Renal cortical epithelial cell (primary cell): ENCODE data around the gene NAIF1. TPM values are rescaled to one million over a fixed set of nuclear protein-coding genes. Genes with fewer than 3 reads are reported as not detected.
"Not testable (repeated sequence)": the region's sequence is repeated elsewhere in the genome, so short reads cannot be mapped to it uniquely, and the experiment has no call there.

Experiments
- DNase-seq: peaks from one replicate; pipeline ENCODE4 v3.0.0-alpha.2; 2011; ENCODE audit warnings: low read depth
- total RNA-seq: library from RNA; depleted of rRNA; stranded (reverse); fragments of >200 nt; gene quantifications from 2 replicates; pipeline ENCODE4 v1.2.3, GENCODE V29; 2014

NAIF1 gene, protein sequence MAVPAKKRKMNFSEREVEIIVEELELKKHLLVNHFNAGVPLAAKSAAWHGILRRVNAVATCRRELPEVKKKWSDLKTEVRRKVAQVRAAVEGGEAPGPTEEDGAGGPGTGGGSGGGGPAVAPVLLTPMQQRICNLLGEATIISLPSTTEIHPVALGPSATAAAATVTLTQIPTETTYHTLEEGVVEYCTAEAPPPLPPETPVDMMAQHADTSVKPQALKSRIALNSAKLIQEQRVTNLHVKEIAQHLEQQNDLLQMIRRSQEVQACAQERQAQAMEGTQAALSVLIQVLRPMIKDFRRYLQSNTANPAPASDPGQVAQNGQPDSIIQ
- 7.6 and 13.5 TPM in 2 replicates for total RNA-seq

DNA sequence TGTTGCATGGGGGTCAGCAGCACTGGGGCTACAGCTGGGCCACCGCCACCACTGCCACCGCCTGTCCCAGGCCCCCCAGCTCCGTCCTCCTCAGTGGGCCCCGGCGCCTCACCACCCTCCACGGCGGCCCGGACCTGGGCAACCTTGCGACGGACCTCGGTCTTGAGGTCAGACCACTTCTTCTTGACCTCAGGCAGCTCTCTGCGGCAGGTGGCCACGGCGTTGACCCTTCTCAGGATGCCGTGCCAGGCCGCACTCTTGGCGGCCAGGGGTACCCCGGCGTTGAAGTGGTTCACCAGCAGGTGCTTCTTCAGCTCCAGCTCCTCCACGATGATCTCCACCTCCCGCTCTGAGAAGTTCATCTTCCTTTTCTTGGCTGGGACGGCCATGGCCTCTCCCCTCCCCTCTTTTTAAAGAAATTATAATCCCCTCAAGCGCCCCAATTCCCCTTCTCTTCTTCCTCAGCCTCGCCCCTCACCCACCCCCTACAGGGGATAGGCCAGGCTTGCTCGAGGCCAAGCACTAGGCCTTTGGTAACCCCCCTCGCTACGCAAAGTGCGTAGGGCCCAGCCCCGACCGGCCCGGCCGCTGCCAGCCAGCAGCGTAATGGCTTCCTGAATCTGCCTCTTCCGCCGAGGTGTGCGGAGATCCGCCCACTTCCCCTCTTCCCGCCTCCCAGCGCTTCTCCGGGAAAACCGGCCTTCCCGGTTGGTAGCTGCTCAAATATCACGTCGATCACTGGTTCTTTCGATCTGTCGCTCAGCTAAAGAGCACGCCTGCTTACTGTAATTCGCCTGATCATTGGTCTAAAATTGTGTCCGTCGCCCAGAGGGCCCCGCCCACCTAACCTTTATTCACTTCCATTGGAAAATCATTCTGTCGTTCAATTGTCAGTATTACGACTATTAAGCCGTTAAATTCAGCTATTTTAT, at the start of gene NAIF1:
NAIF1 (minus strand) TSS at position 608 of the 932 bp plus-strand sequence; CDS start at position 389, 219 bp downstream.
- peak; percentile 99 for DNase-seq

DNA sequence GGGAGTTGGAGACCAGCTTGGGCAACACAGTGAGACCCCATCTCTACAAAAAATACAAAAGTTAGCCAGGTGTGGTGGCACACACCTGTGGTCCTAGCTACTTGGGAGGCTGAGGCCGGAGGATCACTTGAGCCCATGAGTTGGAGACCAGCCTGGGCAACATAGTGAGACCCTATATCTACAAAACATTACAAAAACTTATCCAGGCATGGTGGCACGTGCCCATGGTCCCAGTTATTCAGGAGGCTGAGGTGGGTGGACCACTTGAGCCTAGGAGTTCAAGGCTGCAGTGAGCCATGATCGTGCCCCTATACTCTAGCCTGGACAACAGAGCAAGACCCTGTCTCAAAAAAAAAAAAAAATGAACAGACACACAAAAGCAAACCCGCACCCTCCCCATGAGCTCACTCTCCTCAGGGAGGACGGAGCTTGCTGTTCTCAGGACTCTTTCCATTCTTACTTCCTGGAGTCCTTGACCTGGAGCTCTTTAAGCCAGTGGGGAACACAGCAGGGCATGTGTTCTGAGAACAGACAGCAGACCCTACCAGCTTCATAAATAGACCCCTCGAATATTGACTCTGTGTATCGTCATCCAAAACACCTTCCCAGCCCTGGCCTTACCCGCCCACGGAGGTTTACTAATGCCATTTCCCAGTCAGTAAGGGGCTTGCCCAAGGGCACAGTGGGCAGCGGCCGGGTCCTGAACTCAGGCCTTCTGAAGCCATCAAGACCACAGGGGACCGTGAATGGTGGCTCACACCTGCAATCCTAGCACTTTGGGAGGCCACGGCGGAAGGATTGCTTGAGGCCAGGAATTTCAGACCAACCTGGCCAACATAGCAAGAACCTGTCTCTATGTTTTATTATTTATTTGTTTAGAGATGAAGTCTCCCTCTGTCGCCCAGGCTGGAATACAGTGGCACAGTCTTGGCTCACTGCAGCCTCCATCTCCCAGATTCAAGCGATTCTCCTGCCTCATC, 49.3 kb upstream of the NAIF1 start:
- DNase-seq, result no peak

DNA sequence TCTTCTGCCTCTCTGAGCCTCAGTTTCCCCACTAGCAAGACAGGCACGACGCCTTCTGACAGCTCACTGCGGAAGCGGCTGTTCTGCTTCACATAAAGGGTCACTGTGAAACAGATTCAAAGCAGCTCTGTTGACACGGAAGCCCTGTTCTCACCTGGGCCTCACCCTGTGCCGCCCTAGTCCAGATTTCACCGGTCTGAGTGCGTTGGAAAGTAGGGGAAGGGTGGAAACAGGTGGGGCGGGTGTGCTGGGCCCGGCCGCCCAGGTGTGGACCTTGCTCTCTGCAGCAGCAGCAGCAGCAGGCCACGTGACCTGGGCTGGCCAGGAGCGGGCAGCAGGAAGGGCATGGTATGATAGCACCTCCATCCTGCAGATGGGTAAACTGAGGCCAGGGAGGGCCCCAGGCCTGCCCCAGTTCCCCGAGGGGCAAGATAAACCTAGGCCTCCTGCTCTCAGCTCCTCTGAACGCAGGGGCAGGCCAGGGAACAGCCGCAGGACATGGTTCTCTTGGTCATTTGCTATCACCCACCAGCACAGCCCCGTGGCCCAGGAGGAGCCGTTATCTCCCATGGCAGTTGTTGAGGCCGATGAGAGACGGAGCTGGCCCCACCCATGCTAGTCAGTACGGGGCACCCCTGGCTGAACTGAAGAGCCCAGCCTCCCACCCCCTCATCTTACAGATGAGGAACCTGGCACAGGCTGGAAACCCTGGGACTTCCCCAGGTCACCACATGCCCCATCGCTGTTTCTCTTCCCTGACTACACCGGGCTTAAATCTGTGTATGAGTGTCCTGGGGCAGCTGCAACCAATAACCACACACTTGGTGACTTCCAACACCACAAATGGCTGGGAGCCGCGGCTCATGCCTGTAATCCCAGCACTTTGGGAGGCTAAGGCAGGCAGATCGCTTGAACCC, 48.3 kb upstream of the NAIF1 start:
- DNase-seq, result no peak

GRCh38 chr9:128114326-128115186, 47.4 kb upstream of the NAIF1 start:
- no peak for DNase-seq

GRCh38 chr9:128113526-128114325, 46.6 kb upstream of the NAIF1 start:
- no peak for DNase-seq

- not testable (repeated sequence) for DNase-seq
Observed at GRCh38 chr9:128111726-128112125, 44.6 kb upstream of the NAIF1 start.

DNA sequence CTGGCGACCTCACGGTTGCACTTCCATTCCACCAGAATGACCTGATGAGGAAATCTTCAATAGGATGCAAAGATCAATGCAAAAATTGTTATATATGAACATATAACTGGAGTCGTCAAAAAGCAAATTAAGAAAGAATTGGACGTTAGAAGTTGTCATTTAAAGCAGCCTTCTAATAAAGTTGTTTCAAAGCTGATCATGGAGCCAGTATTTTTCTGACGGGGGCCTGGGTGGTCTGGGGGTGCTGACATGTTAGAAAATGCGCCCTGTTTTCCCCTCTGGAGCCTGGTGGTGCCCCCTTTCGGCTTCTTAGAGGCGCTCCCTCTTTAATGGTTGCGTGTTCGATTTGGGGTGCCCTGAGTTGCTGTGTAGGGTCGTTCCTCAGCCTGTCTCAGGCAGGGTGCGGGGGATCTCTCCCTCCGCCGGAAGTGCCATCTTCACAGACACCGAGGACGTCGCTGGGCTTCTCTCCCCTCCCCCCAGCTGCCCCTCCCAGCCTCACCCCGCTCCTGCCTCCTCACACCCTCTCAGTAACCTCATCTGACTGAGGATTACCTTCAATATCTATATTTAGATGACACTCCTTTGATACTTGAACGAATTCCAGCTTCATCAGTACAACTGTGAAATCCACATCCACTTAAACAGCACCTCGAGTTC, 42.1 kb upstream of the NAIF1 start:
- no peak for DNase-seq

GRCh38 chr9:128108269-128109049, 41.3 kb upstream of the NAIF1 start:
- DNase-seq, result no peak

DNA sequence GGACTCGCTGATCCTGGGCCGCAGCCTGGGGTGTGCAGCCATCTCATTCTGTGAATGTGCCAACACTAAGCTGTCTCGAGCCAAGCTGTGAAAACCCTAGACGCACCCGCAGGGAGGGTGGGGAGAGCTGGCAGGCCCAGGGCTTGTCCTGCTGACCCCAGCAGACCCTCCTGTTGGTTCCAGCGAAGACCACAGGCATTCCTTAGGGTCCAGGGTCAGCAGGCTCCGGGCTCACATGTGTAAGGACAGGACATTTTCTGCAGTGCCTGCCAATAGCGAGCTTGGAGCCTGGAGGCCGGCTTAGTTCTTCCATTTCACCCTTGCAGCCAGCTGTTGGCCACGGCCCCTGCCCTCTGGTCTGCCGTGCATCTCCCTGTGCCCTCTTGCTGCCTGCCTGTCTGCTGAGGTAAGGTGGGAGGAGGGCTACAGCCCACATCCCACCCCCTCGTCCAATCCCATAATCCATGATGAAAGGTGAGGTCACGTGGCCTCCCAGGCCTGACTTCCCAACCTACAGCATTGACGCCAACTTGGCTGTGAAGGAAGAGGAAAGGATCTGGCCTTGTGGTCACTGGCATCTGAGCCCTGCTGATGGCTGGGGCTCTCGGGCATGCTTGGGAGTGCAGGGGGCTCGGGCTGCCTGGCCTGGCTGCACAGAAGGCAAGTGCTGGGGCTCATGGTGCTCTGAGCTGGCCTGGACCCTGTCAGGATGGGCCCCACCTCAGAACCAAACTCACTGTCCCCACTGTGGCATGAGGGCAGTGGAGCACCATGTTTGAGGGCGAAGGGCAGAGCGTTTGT, 40.5 kb upstream of the NAIF1 start:
- no peak for DNase-seq

- no peak for DNase-seq
Observed at GRCh38 chr9:128106940-128107467, 39.9 kb upstream of the NAIF1 start.

GRCh38 chr9:128106181-128106939, 39.2 kb upstream of the NAIF1 start:
- no peak for DNase-seq

DNA sequence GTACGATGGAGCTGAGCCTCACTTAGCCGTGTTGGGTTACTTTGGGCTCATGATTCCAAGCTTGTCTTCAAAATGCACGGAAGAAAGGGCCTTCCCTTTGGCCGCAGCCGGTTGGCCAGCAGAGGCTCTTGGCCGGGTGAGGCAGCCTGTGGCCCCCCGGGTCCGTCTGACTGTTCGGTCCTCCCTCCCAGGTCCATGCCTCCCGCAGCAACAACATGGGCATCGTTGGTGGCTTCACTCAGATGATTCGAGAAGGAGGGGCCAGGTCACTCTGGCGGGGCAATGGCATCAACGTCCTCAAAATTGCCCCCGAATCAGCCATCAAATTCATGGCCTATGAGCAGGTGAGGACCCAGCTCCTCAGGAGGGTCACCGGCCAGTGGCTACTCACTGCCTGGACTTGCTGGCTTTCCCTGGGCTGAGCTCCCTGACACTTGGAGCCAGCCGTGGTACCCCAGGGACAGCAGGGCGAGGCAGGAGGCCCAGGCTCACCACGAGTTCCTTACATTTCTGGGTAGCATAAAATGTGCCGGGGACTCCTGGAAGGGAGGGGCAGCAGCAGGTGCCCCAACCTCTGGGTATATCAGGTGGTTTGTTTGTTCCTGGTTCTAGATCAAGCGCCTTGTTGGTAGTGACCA, 38.5 kb upstream of the NAIF1 start:
- no peak for DNase-seq

- DNase-seq, result peak; percentile 57
Observed at GRCh38 chr9:128104171-128104618, 37.1 kb upstream of the NAIF1 start.

DNA sequence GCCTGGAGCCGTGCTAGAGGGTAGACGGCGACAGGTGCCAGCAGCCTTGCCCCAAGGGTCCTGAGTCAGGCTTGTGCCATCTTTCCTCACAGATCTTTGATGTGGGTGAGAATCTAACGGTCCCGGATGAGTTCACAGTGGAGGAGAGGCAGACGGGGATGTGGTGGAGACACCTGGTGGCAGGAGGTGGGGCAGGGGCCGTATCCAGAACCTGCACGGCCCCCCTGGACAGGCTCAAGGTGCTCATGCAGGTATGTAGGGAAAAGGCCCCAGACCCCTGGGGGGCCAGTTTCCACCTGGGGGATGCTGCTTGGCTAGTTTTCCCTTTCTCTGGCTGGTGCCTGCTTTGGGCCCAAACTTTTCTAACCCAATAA, 36.5 kb upstream of the NAIF1 start:
- DNase-seq, result no peak
